HG02938 (cell line): ENCODE data around the gene SFRP2.
A peak's percentile ranks its signal among the peaks of the same experiment; 100 is the strongest.

Experiments
- ATAC-seq: cut with Tn5 transposase; IDR thresholded peaks from one replicate; pipeline ENCODE4 v1.9.1; 2021; ENCODE audit warnings: mild to moderate bottlenecking, moderate library complexity; ENCODE audit not compliant: unreplicated experiment

SFRP2 gene

DNA sequence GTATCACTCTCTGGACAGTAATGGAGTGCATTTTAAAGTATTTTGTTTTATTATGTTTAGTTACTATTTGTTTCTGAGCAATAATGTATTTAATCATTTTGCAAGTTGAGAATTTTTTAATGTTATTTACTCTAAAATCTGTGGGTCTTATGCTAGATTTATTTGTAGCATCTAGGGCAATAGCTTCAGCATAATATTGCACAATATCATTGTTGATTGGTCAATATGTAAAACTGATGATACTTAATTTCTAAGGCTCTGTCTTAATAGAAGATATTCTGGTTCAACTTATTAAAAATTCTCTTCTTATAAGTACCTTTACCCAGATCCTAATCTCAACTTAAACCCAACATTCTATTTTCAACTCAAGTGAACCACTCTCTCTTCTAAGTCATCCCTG is 11.5 kb downstream of the SFRP2 start:
- no peak for ATAC-seq

GRCh38 chr4:153776601-153777000 is 12.3 kb downstream of the SFRP2 start:
- no peak for ATAC-seq

- no peak for ATAC-seq
These were observed 15.6 kb downstream of the SFRP2 start for GRCh38 chr4:153773236-153773690.

- no peak for ATAC-seq
These were observed 17.8 kb downstream of the SFRP2 start for GRCh38 chr4:153771046-153771445.

DNA sequence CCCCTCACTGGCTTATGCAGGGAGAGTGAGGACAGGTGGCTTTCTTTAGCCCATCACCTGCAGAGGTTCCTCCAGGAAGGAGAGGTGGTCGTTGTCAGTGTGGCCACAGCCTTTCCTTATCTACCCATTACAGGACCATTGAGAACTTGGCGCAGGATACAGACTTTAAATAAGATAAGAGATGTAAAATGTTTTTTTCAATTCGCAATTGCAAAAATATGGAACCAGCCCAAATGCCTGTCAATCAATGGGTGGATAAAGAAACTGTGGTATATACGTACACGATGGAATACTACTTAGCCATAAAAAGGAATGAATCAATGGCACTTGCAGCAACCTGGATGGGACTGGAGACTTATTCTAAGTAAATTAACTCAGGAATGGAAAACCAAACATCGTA is 22.1 kb downstream of the SFRP2 start:
- ATAC-seq = no peak

DNA sequence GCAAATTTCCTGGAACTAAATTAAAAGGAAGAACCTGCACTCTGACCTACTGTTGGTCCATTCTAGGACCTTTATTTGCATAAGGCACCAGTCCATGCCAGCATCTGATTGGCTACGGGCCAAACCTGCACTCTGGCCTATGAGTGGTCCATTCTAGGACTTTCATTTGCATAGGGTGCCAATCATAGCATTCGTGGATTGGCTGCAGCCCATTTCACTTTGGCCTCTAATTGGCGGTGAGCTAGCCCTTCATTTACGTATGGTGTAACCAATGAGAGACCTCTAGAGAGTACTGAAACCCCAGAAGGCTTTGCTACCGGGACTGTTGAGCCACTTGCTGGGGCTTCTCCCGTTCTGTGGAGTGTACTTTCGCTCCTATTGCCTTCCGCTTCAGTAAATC is 23.0 kb downstream of the SFRP2 start:
- ATAC-seq = no peak

DNA sequence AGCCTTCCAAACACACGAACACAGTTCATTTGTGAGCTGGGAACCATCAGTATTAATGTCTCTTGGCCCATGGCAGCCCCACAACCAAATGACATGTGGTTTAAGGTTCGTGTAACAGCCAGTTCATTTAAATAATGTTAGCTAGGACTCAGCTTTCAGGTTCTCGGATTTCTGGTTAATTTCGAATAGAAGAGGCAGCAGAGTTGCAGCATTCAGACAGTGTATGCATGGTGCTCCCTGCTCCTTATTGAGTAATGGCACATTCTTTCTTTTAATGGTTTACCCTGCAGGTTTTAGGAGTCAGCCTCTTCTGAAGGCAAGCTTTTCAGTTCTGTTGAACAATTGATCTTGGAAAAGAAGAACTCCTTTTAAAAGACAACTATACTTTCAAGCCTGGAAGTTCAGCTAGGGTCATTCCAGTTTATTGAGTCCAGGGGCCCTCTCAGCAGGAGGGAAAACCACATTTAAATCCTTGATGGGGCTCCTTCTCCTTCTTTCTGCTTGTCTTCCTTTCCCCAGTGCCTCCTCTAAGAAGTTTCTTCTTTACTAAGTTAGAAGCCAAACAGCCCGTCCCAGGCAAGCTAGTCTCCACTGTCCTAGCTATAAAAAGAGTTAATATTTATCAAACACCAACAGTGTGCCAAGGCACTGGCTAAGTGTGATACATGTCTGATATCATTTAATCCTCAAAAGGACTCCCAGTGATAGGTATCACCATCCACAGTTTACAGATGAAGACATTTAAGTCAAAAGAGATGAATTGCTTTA is 24.1 kb downstream of the SFRP2 start:
- no peak for ATAC-seq

DNA sequence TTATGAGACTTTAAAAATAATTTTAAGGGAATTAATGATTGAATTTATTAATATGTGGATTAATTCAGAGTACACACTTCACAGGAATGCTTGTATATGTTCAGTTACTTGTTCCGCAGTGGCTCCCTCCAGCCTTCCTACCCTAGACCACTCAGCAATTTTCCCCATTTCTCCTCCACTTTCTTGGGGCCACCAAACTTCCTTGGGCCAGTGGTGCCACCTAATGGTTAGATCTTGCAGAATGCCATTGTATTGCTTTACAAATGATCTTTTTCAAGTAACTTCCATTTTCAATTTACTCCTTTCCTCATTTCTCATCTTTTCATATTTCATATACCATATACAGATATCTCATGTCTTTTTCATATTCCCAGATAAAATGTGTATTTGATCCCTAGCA is 25.5 kb downstream of the SFRP2 start:
- no peak for ATAC-seq

DNA sequence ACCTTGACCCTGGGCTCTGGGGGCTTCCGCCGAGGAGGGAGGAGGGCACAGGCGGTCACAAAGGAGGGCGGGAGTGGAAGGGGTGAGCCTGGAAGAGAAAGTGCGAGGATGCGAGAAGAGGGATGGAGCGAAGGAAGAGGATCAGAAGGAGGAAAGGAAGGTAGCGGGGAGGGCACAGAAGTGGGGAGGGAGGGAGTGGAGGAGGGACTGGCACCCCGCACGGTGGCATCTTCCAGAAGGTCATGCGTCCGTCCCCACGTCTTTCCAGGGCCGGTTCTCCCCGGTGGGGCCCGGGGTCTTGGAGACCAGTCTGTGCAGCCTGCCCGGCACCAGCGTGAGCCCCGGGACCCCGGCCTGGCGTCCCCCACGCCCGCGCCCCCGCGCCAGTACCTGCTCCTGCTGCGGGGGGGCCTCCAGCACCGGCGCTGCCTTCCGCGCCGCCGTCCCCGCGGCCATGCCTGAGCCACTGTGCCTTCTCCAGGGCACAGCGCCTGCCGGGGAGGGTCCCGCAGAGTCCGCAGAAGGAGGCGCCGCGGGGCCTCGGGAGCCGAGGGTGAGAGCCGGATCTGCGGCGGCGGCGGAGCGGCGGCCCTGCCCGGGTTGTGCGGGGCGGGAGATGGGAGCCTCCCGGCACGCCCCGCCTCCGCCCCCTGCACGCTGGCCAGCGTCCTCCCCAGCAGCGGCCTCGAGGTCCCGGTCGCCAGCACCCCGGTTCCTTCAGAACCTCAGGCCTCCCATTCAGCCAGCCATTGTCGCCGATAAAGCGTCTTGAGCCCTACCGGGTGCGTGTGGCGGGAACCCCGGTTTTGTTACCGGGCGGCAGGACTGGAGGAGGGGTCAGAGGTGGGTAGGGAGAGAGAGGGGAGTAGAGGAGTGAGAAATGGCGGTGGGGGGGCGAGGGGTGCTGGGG is 29.2 kb downstream of the SFRP2 start, which contains the start of gene RNF175:
Gene RNF175, minus strand, starts transcription at position 618 of the 910 bp plus-strand sequence. Its CDS starts 162 bp downstream, at position 456.
- no peak for ATAC-seq

- no peak for ATAC-seq
These were observed 30.0 kb downstream of the SFRP2 start for GRCh38 chr4:153758688-153759406.

DNA sequence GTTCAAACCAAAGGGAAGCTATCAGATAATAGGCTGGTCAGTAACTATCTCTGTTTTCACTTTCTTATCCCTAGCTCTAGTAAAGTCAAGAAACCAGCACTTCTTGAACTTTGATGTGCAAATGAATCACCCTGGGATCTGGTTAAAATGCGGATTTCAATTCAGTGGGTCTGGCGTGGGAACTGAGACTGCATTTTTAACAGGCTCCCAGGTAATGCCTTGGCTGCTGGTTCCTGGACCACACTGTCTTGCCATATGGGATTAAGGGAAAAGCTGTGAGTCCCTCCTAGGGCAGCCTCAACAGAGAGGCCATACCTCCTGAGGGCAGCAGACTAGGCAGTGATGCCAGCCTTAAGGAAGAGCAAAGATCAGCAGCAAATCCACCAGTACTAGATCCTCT is 30.7 kb downstream of the SFRP2 start:
- no peak for ATAC-seq

- no peak for ATAC-seq
These were observed 31.5 kb downstream of the SFRP2 start for GRCh38 chr4:153757407-153757806.

DNA sequence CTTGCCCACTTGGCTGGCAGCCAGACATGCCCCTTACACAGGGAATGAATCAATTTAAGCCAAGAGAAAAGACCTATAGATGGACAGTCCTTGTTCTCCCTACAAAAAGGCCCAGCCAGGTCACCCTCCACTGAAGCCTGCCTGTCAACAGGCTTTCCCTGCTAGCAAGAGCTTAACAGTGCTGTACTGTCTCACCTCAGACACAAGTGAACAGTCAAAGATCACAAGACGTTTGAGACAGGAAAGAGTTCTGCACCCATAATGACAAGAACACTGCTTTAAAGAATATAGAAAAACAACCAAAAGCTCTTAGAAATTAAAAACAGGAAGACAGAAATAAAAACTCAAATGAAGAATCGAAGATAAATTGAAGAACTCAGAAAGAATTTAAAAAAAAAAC is 33.7 kb downstream of the SFRP2 start:
- ATAC-seq = no peak

GRCh38 chr4:153750197-153750817 is 38.6 kb downstream of the SFRP2 start:
- peak; percentile 87 for ATAC-seq

DNA sequence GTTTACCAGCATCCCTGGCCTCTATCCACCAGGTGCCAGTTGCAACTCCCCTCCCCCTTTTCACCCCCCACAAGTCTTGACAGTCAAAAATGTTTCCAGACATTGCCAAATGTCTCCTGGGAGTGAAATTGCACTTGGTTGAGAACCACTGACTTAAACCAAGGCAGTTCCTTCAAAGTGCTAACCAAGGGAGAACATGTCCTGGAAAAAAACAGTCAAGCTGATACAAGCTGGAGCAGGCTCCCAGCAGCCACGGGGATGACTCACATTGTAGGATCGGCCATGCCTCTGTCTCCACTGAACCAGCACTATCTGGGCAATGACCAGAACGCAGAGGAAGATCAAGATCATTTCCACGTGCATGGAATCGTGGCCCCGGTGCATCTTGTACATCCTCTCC is 40.5 kb downstream of the SFRP2 start:
- no peak for ATAC-seq

DNA sequence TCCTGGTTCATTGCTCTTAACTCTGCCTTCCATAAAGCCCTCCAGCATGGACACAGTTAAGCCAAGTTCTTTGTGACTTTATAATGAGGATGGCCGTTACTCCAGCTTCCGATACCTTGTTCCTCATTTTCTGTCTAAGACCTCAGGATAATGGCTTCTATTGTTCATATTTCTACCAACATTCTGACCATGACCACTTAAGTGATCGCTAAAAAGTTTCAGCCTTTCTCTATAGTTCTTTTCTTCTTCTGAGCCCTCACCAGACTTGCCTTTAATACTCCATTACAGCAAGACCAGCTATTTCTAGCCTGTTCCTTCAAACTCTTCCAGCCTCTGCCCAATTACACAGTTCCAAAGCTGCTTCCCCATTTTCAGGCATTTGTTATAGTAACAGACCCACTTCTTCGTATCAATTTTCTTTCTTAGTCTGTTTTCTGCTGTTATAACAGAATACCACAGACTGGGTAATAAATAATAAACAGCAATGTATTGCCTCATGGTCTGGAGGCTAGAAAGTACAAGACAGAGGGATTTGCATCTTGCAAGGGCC is 41.4 kb downstream of the SFRP2 start:
- no peak for ATAC-seq

DNA sequence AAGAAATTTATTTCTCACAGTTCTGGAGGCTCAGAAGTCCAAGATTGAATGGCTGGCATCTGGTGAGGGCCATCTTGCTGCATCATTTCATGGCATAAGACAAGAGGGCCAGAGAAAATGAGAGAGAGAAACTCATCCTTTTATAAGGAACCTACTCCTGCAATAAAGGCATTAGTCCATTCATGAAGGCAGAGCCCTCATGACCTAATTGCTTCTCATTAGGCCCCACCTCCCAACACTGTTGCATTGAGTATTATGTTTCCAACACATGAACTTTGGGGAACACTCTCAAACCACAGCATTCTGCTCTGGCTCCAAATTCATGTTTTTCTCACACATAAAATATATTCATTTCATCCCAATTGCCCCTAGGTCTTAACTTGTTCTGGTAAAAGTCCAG is 43.2 kb downstream of the SFRP2 start:
- no peak for ATAC-seq

- no peak for ATAC-seq
These were observed 47.3 kb downstream of the SFRP2 start for GRCh38 chr4:153741541-153741940.

- ATAC-seq = no peak
These were observed 52.9 kb downstream of the SFRP2 start for GRCh38 chr4:153735906-153736461.
